Retinal pigment epithelial cell (primary cell): ENCODE measurements around the gene ECI2.
"Not testable (repeated sequence)": the region's sequence is repeated elsewhere in the genome, so short reads cannot be mapped to it uniquely, and the experiment has no call there.

Source experiments
- DNase-seq: peaks from one replicate; pipeline ENCODE4 v3.0.0-alpha.2; 2010; ENCODE audit warnings: low read depth
- H3K4me3 ChIP-seq: 2 replicates; pipeline ENCODE4 v1.5.1; 2011; ENCODE audit warnings: mild to moderate bottlenecking, low read length, control low read depth, moderate library complexity
- CTCF ChIP-seq: conservative IDR thresholded peaks from 2 replicates; pipeline ENCODE4 v1.5.1; 2011; ENCODE audit warnings: low read depth, low read length, control low read depth, inconsistent platforms

The ECI2 gene

GRCh38 chr6:4114123-4114522, 21.3 kb downstream of the ECI2 start:
- no peak overlapping the region for H3K4me3 ChIP-seq
- DNase-seq = no peak
- no peak for TF ChIP-seq CTCF

- no peak for TF ChIP-seq CTCF
Measured at GRCh38 chr6:4113649-4114048, 21.7 kb downstream of the ECI2 start.

GRCh38 chr6:4112366-4112765, 23.0 kb downstream of the ECI2 start:
- no peak overlapping the region for H3K4me3 ChIP-seq
- no peak for DNase-seq
- no peak for TF ChIP-seq CTCF

More at GRCh38 chr6:4113649-4114048, 21.7 kb downstream of the ECI2 start:
- H3K4me3 ChIP-seq = no peak overlapping the region
- no peak for DNase-seq

- not testable (repeated sequence) for H3K4me3 ChIP-seq, DNase-seq
Measured at GRCh38 chr6:4109363-4109815, 26.0 kb downstream of the ECI2 start.

- no peak for DNase-seq
- TF ChIP-seq CTCF = no peak
- no peak overlapping the region for H3K4me3 ChIP-seq
Measured at GRCh38 chr6:4108561-4109093, 26.7 kb downstream of the ECI2 start.

GRCh38 chr6:4107873-4108272, 27.5 kb downstream of the ECI2 start:
- H3K4me3 ChIP-seq = no peak overlapping the region
- TF ChIP-seq CTCF = no peak
- DNase-seq = no peak

- TF ChIP-seq CTCF = no peak
- no peak overlapping the region for H3K4me3 ChIP-seq
- DNase-seq = no peak
Measured at GRCh38 chr6:4105980-4106536, 29.3 kb downstream of the ECI2 start.

- no peak for DNase-seq
- TF ChIP-seq CTCF = no peak
- H3K4me3 ChIP-seq = no peak overlapping the region
Measured at GRCh38 chr6:4103929-4104328, 31.4 kb downstream of the ECI2 start.
